ENCODE data around the gene CSPG5.

Gene CSPG5

GRCh38 chr3:47553407-47553806 lies 25.3 kb downstream of the CSPG5 start:
- in situ Hi-C loops (cut with HindIII; ENCODE audit: low sequenced_read_pairs), result no loop called here
- DNase-seq (ENCODE audit: low read depth, low spot score), result no peak
- H3K4me3 ChIP-seq (ENCODE audit: low read depth, low read length), result no peak overlapping the region
- TF ChIP-seq CTCF (IDR thresholded peaks at IDR 0.05; ENCODE audit: low read depth, low read length), result no peak

- peak; percentile 44 for DNase-seq (ENCODE audit: low read depth, low spot score)
- in situ Hi-C loops (cut with HindIII; ENCODE audit: low sequenced_read_pairs), result no loop called here
- TF ChIP-seq CTCF (IDR thresholded peaks at IDR 0.05; ENCODE audit: low read depth, low read length), result no peak
- H3K4me3 ChIP-seq (ENCODE audit: low read depth, low read length), result no peak overlapping the region
These were observed 36.0 kb downstream of the CSPG5 start for GRCh38 chr3:47542471-47543173.

GRCh38 chr3:47541583-47542108 lies 37.0 kb downstream of the CSPG5 start:
- no peak for TF ChIP-seq CTCF (IDR thresholded peaks at IDR 0.05; ENCODE audit: low read depth, low read length)
- in situ Hi-C loops (cut with HindIII; ENCODE audit: low sequenced_read_pairs), result no loop called here

GRCh38 chr3:47540281-47540680 lies 38.4 kb downstream of the CSPG5 start:
- H3K4me3 ChIP-seq (ENCODE audit: low read depth, low read length), result no peak overlapping the region
- in situ Hi-C loops (cut with HindIII; ENCODE audit: low sequenced_read_pairs), result no loop called here
- DNase-seq (ENCODE audit: low read depth, low spot score), result no peak
- TF ChIP-seq CTCF (IDR thresholded peaks at IDR 0.05; ENCODE audit: low read depth, low read length), result no peak

More at GRCh38 chr3:47541583-47542108, 37.0 kb downstream of the CSPG5 start:
- DNase-seq (ENCODE audit: low read depth, low spot score), result no peak
- no peak overlapping the region for H3K4me3 ChIP-seq (ENCODE audit: low read depth, low read length)

GRCh38 chr3:47536967-47537366 lies 41.7 kb downstream of the CSPG5 start:
- no peak for DNase-seq (ENCODE audit: low read depth, low spot score)
- H3K4me3 ChIP-seq (ENCODE audit: low read depth, low read length), result no peak overlapping the region
- TF ChIP-seq CTCF (IDR thresholded peaks at IDR 0.05; ENCODE audit: low read depth, low read length), result no peak
- in situ Hi-C loops (cut with HindIII; ENCODE audit: low sequenced_read_pairs), result no loop called here

GRCh38 chr3:47536221-47536891 lies 42.3 kb downstream of the CSPG5 start:
- H3K4me3 ChIP-seq (ENCODE audit: low read depth, low read length), result no peak overlapping the region
- no peak for DNase-seq (ENCODE audit: low read depth, low spot score)
- in situ Hi-C loops (cut with HindIII; ENCODE audit: low sequenced_read_pairs), result no loop called here
- TF ChIP-seq CTCF (IDR thresholded peaks at IDR 0.05; ENCODE audit: low read depth, low read length), result no peak

All from astrocyte of the spinal cord (primary cell).